Measurements from ENCODE around the gene SMAD3.

The SMAD3 gene

GRCh38 chr15:67179411-67179995, 114.1 kb downstream of the SMAD3 start:
- DNase-seq (ENCODE audit: low read depth in 2 of 2) = no peak

DNA sequence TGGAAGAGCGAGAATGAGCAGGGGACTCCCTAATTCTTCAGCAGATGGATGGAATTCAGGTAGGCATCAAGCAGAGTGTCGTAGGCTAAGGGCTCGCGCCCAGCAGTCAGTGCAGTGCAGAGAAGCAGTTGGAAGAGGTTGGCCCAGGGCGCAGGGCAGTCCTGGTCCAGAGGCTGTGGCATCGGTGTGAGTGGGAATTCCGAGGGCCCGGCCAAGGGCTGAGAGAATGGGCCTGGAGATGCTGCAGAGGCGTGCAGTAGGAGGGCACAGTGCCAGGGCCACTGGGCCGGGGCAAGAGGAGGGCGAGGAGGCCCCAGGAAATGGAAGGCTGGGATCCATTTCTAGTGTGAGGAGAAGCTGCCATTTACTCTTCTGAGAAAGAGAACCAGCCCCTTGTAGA, 114.6 kb downstream of the SMAD3 start:
- no peak for DNase-seq (ENCODE audit: low read depth in 2 of 2)

DNA sequence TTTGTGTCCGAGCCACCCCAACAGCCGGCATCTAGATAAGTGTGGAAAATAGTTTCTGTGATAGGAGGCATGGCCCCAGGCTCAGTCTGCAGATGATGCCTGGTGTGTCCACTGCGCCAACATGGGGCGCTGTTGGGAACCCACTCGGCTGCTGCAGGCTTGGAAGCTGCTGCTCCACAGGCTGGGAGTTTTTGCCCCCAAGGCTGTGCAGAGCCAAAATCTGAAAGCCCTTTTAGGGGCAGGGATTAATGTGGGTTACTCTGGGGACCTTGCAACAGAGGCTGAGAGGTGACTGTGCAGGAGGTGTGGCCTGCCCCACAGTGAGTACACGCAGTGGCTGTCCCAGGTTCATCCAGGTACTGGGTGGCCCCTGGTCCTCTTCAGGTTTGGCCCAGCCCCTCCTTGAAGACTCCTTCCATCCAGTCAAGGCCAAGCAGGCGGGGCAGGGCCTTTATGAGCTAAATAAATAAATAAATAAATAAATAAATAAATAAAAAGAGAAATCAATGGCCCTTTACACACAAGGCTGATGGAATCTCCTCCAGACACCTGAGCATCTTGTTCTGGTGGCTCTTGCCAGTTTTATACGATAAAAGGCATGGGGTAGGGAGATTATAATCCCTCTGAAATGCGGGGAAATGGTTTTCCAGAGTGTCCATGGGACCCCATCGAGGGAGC, 115.3 kb downstream of the SMAD3 start:
- no peak for DNase-seq (ENCODE audit: low read depth in 2 of 2)

- no peak for DNase-seq (ENCODE audit: low read depth in 2 of 2)
Measured at GRCh38 chr15:67181221-67181639, 115.8 kb downstream of the SMAD3 start.

DNA sequence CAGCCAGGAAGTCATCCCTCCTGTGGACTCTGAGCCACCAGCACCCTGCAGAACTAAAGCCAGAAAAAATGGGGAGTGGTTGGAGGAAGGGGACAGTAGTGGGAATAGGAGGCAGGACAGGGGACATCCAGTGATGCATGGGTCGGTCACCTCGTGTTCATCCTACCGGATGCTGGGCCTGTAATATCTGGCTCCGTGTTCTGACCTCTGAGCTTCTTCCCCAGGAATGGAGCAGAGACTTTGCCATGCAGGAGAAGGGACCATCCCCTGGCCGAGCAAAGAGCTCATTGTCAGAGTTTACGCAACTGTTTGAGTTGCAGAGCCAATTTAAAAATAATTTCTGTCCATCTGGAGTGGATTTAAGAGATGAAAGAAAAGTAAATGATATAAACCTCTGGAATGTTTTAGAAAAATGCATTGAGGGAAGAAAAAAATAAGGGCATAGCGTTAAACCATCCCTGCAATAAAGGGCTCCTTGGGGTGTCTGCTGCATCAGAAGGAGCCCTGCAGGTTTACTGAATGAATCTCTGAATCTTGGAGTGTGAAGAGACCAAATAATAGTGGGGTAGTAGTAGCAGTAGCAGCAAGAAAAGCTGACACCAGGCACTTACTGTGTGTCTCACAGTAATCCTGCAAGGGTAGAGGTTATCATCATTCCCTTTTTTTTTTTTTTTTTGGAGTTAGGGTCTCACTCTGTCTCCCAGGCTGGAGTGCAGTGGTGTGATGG, 118.2 kb downstream of the SMAD3 start:
- no peak for DNase-seq (ENCODE audit: low read depth in 2 of 2)

- no peak for DNase-seq (ENCODE audit: low read depth in 2 of 2)
Measured at GRCh38 chr15:67184208-67184925, 119.0 kb downstream of the SMAD3 start.

DNA sequence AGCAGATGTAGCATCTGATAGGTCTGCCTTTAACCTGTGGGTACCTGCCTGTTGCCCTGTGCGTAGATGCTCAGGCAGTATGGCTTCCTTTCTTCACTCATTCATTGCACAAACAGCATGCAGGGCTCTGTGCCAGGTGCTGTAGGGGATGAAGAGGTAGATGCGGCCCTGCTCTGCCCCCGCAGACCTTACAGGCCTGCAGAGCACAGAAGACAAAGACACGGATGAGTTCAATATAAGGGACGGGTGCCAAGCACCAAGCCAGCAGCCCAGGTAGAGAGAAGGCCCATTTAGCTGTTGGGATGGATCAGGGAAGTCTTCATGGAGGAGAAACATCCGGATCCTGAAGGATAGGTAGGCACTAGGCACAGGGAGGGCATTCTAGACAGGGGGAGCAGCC, 119.6 kb downstream of the SMAD3 start:
- no peak for DNase-seq (ENCODE audit: low read depth in 2 of 2)

DNA sequence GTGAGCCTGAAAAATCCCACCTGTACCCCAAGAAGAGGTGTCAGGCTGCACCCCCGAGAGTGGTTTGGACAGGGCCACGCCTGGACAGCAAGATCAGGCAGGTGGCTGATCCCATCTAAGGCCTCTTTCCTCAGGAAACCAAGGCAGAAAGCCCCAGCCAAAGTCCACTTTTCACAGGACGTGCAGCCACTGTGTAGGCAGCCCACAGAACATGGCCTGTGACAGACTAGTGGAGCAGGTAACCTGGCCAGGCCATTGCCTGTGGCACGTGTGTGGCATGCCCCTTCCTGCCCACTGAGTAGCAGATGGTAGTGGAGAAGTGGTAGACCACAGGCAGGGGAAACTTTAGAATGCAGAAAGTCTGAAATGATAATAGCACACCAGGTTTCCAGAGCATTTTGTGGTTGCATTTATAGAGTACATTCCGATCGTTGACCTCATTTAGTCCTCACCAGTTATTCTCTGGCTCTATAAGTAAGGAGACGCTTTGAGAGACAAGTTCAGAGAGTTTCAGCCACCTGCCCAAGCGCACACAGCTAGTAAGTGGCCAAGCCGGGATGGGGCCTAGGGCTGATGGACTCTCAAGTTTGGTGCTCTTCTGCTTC, 120.3 kb downstream of the SMAD3 start:
- DNase-seq (ENCODE audit: low read depth in 2 of 2) = no peak

DNA sequence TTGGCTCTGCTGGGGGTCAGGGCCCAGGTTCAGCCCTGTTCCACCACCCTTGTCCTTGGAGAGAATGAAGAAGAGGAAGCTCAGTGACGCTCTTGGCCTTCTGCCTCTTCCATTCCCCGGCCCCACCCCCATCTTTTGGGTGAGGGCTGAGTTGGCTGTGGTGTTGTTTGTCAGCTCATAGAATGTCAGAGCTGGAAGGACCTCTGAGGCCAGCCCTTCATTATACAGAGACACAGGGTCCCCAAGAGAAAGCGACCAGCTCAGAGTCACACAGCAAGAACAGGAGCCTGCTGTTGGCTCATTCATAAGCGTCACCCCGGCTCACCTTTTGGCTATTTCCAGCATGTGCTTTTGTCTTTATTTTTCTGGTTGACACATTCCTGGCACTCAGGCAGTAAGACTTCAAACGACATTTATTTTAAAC, 120.8 kb downstream of the SMAD3 start:
- DNase-seq (ENCODE audit: low read depth in 2 of 2) = no peak

- DNase-seq (ENCODE audit: low read depth in 2 of 2) = no peak
Measured at GRCh38 chr15:67186688-67187087, 121.3 kb downstream of the SMAD3 start.

- DNase-seq (ENCODE audit: low read depth in 2 of 2) = no peak
Measured at GRCh38 chr15:67187351-67187854, 122.0 kb downstream of the SMAD3 start.

DNA sequence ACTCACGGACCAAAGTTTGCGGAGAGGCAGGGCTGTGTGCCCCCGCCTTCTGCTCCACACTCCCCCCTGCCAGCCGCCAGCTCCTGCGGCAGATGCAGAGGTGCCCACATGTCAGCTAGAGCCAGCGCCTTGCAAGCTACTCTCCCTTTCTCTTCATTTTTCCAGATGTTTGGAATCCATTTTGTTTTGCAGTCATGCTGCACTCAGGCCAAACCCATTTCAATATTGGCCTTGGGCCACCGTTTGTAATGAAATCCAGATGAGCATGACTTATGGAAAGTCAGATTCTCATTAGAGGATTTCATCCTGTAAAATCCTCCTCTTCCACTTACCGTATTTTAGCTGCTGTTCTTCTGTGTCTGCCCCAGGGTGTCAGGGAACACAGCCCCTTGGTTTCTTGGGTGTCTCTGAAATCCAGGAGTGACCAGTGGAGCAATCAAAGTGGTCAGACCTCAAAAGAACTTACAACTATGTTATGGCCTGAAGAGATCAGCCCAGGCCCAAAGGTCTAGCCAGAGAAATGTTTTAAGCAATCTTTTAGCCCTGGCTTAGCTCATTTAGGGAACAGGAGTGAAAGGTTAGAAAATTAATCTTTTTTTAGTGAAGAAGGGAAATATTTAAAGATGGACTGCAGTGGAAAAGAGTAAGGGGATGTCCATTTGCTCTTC, 123.3 kb downstream of the SMAD3 start:
- DNase-seq (ENCODE audit: low read depth in 2 of 2) = no peak

- no peak for DNase-seq (ENCODE audit: low read depth in 2 of 2)
Measured at GRCh38 chr15:67189326-67190051, 124.1 kb downstream of the SMAD3 start.

- DNase-seq (ENCODE audit: low read depth in 2 of 2) = no peak
Measured at GRCh38 chr15:67190326-67190725, 124.9 kb downstream of the SMAD3 start.

GRCh38 chr15:67190813-67191212, 125.4 kb downstream of the SMAD3 start:
- no peak for DNase-seq (ENCODE audit: low read depth in 2 of 2)

GRCh38 chr15:67192185-67192820, 126.9 kb downstream of the SMAD3 start:
- DNase-seq (ENCODE audit: low read depth in 2 of 2) = no peak

DNA sequence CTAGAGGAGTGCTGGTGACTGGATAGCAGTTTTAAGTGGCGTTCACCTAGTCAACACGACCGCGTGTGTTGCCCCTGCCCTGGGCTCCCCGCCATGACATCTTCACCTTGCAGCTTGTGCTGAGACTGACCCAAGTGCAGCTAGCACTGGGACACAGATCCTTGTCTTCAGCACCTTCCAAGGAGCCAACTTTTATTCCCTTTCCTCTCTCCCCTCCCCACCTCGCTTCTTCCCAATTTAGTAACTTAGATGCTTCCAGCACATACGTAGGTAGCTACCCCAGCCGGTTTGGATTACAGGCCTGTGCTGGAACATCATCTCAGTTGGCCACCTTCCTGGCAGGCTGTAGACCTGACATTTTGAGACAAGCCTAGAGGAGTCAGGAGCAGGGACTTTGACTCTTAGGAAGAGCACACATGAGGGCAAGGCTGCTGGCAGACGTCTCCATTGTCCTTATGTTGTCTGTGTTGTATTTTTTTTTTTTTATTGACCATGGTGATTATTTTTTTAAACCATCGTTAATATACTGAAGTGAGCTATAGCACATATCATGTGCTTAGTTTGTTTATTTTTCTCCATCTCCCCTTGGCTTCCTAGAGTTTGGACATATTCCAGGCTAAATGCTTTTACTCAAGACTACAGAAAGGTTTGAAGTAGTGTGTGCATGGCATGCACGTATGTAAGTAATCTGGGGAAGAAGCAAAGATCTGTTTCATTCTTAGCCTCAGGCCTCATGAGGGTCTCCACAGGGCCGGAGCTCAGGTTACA, 128.0 kb downstream of the SMAD3 start:
- DNase-seq (ENCODE audit: low read depth in 2 of 2) = no peak

- no peak for DNase-seq (ENCODE audit: low read depth in 2 of 2)
Measured at GRCh38 chr15:67194171-67195114, 129.0 kb downstream of the SMAD3 start.
